ENCODE data around the gene EMP2. TPM values are rescaled to one million over a fixed set of nuclear protein-coding genes. Genes with fewer than 3 reads are reported as not detected.
"Not testable (repeated sequence)": the region's sequence is repeated elsewhere in the genome, so short reads cannot be mapped to it uniquely, and the experiment has no call there.

EMP2 gene
- total and polyA plus RNA-seq, 8 donors, result 10.7 to 60.9 (median 38.8) TPM

- H3K27me3 ChIP-seq, result peaks cover 0 to 7% (median 0%) of the 10 kb centered on the region in 3 donors
- no peaks in the 10 kb centered on the region for H3K36me3 ChIP-seq
- H3K27ac ChIP-seq, result no peak overlapping the region
- no peak for DNase-seq
- peaks cover 4 to 10% (median 6%) of the 10 kb centered on the region in 4 donors for H3K4me1 ChIP-seq
- no peak overlapping the region for H3K4me3 ChIP-seq
- WGBS, 5 donors, result 67 to 86% (median 79%) methylated on average over 6 of the region's 6 CpGs
- intact Hi-C loops (cut with DNase I; ENCODE audit: low total_unique reads), result no loop called here
- no peaks in the 10 kb centered on the region for H3K9me3 ChIP-seq
- TF ChIP-seq POLR2A (IDR thresholded peaks at IDR 0.05) (no peak), POLR2AphosphoS5 (IDR thresholded peaks at IDR 0.05) (no peak), CTCF (IDR thresholded peaks at IDR 0.05) (no peak), EP300 (IDR thresholded peaks at IDR 0.05) (no peak)
Observed at GRCh38 chr16:10624527-10624926, 44.1 kb upstream of the EMP2 start.

- WGBS, 5 donors, result 75 to 93% (median 84%) methylated on average over 3 of the region's 3 CpGs
Observed at GRCh38 chr16:10623059-10623458, 42.7 kb upstream of the EMP2 start.

GRCh38 chr16:10622036-10622921, 41.9 kb upstream of the EMP2 start:
- intact Hi-C loops (cut with DNase I; ENCODE audit: low total_unique reads), result no loop called here
- Histone ChIP-seq H3K27ac (no peak overlapping the region), H3K4me1 (peaks cover 17 to 32% (median 21%) of the 10 kb centered on the region in 4 donors), H3K27me3 (peaks cover 0 to 25% (median 0%) of the 10 kb centered on the region in 3 donors), H3K4me3 (no peak overlapping the region), H3K9me3 (no peaks in the 10 kb centered on the region), H3K36me3 (no peaks in the 10 kb centered on the region)
- TF ChIP-seq CTCF (IDR thresholded peaks at IDR 0.05), result no peak
- TF ChIP-seq POLR2AphosphoS5 (IDR thresholded peaks at IDR 0.05), result no peak
- TF ChIP-seq POLR2A (IDR thresholded peaks at IDR 0.05), result no peak
- TF ChIP-seq EP300 (IDR thresholded peaks at IDR 0.05), result no peak
- no peak for DNase-seq
- 52 to 77% (median 63%) methylated on average over 16 to 19 of the region's 19 CpGs for WGBS, 5 donors

More at GRCh38 chr16:10623059-10623458, 42.7 kb upstream of the EMP2 start:
- TF ChIP-seq EP300 (IDR thresholded peaks at IDR 0.05), result no peak
- TF ChIP-seq POLR2A (IDR thresholded peaks at IDR 0.05), result no peak
- TF ChIP-seq CTCF (IDR thresholded peaks at IDR 0.05), result no peak
- TF ChIP-seq POLR2AphosphoS5 (IDR thresholded peaks at IDR 0.05), result no peak
- intact Hi-C loops (cut with DNase I; ENCODE audit: low total_unique reads), result no loop called here
- Histone ChIP-seq H3K4me1 (peaks cover 11 to 25% (median 14%) of the 10 kb centered on the region in 4 donors), H3K9me3 (no peaks in the 10 kb centered on the region), H3K36me3 (no peaks in the 10 kb centered on the region), H3K27me3 (peaks cover 0 to 17% (median 0%) of the 10 kb centered on the region in 3 donors), H3K27ac (no peak overlapping the region), H3K4me3 (no peak overlapping the region)
- DNase-seq, result no peak

- Histone ChIP-seq H3K4me1 (peaks cover 23 to 41% (median 28%) of the 10 kb centered on the region in 4 donors), H3K27me3 (peaks cover 0 to 34% (median 0%) of the 10 kb centered on the region in 3 donors)
- H3K36me3 ChIP-seq; DNase-seq; H3K27ac ChIP-seq; H3K9me3 ChIP-seq; H3K4me3 ChIP-seq; intact Hi-C loops (cut with DNase I; ENCODE audit: low total_unique reads): not testable (repeated sequence)
- WGBS, 5 donors, result 83 to 92% (median 85%) methylated on average over 7 of the region's 7 CpGs
Observed at GRCh38 chr16:10621216-10621949, 41.0 kb upstream of the EMP2 start.
